ENCODE measurements around the gene MYEF2.

MYEF2 gene

DNA sequence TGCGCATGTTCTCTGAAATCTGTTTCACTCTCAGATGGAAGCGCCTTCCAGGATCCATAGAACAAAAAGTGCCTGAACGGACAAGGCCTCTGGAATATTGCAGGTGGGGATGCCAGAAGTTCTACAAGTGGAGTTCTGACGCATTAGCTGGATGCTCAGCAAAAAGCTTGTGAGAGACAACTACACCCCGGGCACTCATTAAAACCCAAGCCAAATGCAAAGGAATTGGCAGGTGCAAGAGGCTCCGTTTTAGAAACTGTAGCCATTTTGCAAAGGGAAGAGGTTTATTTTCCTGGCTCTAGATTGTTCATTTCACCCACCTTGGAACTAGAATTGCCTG lies 92.5 kb downstream of the MYEF2 start:
- DNase-seq, result no peak

DNA sequence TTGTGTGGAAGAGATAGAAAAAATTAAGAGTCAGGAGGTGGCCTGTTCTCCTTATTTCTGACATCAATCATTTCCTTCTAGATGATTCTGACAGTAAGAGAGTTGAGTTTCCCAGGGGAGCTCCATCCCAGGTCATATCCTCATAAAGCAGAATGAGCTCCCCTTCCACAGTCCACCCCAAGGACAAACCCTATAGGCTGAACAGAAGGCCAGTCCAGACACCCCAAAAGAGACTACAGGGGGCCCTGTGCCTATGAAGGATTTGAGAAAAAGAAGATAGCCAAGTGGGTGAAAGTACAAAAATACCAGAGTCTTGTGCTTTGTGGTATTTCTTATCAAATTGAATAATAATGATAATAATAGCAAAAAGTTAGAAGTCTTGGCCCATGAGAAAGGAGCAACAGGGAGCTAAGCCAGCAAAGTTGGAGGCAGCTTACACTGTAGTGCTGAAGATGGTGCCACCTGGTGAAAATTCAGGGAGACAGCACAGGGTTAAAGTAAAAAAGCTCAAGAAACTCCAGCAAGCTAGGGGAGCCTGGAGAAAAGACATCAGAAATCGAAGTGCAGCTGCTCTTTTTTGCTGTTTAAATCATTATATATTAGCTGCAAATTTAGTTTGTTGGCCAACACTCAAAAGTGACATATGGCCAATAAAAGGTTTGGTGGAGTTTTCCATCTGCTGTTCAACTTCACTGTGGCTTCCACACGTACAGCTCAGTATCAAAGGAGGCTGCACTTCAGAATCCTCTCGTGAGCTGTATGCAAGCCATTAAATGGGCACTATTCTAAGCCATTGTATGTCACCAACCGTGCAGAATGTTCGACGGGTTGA lies 93.1 kb downstream of the MYEF2 start:
- DNase-seq, result peak; percentile 32 to 52
